Endodermal cell (in vitro differentiated cells): Measurements from ENCODE around the gene FAM168B. TPM values are rescaled to one million over a fixed set of nuclear protein-coding genes. Genes with fewer than 3 reads are reported as not detected.
"Not testable (repeated sequence)": the region's sequence is repeated elsewhere in the genome, so short reads cannot be mapped to it uniquely, and the experiment has no call there.

Source experiments
- DNase-seq: peaks from one replicate; pipeline ENCODE4 v3.0.0-alpha.2; 2017
- H3K27ac ChIP-seq: 2 replicates; pipeline ENCODE4 v1.5.1; 2013; ENCODE audit warnings: mild to moderate bottlenecking, low read depth, low read length, moderate library complexity
- H3K27me3 ChIP-seq: 2 replicates; pipeline ENCODE4 v1.6.1; 2013; ENCODE audit warnings: mild to moderate bottlenecking, low read length, moderate library complexity; ENCODE audit not compliant: insufficient read depth, control insufficient read depth, poor library complexity, severe bottlenecking
- H3K36me3 ChIP-seq: 2 replicates; pipeline ENCODE4 v1.7.0; 2013; ENCODE audit warnings: mild to moderate bottlenecking, low read length, moderate library complexity; ENCODE audit not compliant: control insufficient read depth, insufficient read depth
- H3K4me1 ChIP-seq: one replicate; pipeline ENCODE4 v1.7.0; 2013; ENCODE audit warnings: low read length; ENCODE audit not compliant: control insufficient read depth, insufficient read depth
- H3K4me3 ChIP-seq: 2 replicates; pipeline ENCODE4 v1.5.1; 2013; ENCODE audit warnings: mild to moderate bottlenecking, low read length, moderate library complexity
- H3K9ac ChIP-seq: 2 replicates; pipeline ENCODE4 v1.6.1; 2013; ENCODE audit warnings: mild to moderate bottlenecking, low read length, moderate library complexity; ENCODE audit not compliant: poor library complexity, severe bottlenecking; ENCODE audit errors: extremely low read depth
- H3K9me3 ChIP-seq: 2 replicates; pipeline ENCODE4 v1.6.1; 2013; ENCODE audit warnings: mild to moderate bottlenecking, low read length, moderate library complexity; ENCODE audit not compliant: control insufficient read depth
- H3K27ac Mint-ChIP-seq: 2 replicates; pipeline ENCODE4 v1.8.0; 2020; ENCODE audit warnings: mixed read lengths
- H3K27me3 Mint-ChIP-seq: 2 replicates; pipeline ENCODE4 v1.8.0; 2021; ENCODE audit warnings: mild to moderate bottlenecking, mixed read lengths; ENCODE audit not compliant: insufficient read depth
- H3K36me3 Mint-ChIP-seq: 2 replicates; pipeline ENCODE4 v1.8.0; 2020; ENCODE audit warnings: low read depth, mixed read lengths
- H3K4me1 Mint-ChIP-seq: 2 replicates; pipeline ENCODE4 v1.8.0; 2020; ENCODE audit warnings: mixed read lengths
- H3K4me3 Mint-ChIP-seq: 2 replicates; pipeline ENCODE4 v1.8.0; 2020; ENCODE audit warnings: mild to moderate bottlenecking, moderate library complexity, mixed read lengths
- H3K9me3 Mint-ChIP-seq: 2 replicates; pipeline ENCODE4 v1.8.0; 2020; ENCODE audit warnings: mild to moderate bottlenecking, mixed read lengths
- CTCF ChIP-seq: fragments of 200-600 bp; sonication (generic); conservative IDR thresholded peaks from 2 replicates; pipeline ENCODE4 v1.5.0; 2021; ENCODE audit warnings: antibody characterized with exemption, mild to moderate bottlenecking
- WGBS, 2 experiments: methylation state at CpG; one replicate each; pipeline versions ENCODE4 v1.1.5 to v1.1.7; 2013; ENCODE audit warnings: missing lambda C conversion rate in 2 of 2, mixed read lengths in 1 of 2; ENCODE audit not compliant: insufficient coverage in 1 of 2, insufficient read length in 1 of 2; 5-methylcytosine and 5-hydroxymethylcytosine counted together
- total RNA-seq, 2 donors: library from RNA; stranded (reverse); fragmentation: NEBNext Ultra II Directional in 1 of 2; extraction: Animal tissue kit (Norgen Biotek cat#: 25700) in 1 of 2; gene quantifications; 2 replicates in 1 of 2; 3 replicates in 1 of 2; pipeline ENCODE4 v1.2.1, GENCODE V29; 2021

FAM168B gene
- total RNA-seq, 2 donors from 2014 or later, result 77.5 to 77.6 TPM

GRCh38 chr2:131120815-131121317, 27.6 kb upstream of the FAM168B start:
- Mint-ChIP-seq H3K36me3 (peaks cover 52% of the 10 kb centered on the region), H3K4me3 (no peak overlapping the region), H3K27ac (peak overlapping the region; percentile 82), H3K4me1 (peaks cover 3% of the 10 kb centered on the region), H3K9me3 (no peaks in the 10 kb centered on the region), H3K27me3 (no peaks in the 10 kb centered on the region)
- WGBS, 2 experiments, result 96 to 100% methylated on average over 5 to 11 of the region's 12 CpGs
- Histone ChIP-seq H3K4me1 (no peaks in the 10 kb centered on the region), H3K9me3 (no peaks in the 10 kb centered on the region), H3K9ac (no peak overlapping the region), H3K27me3 (no peaks in the 10 kb centered on the region), H3K36me3 (peaks cover 52% of the 10 kb centered on the region), H3K27ac (no peak overlapping the region), H3K4me3 (no peak overlapping the region)
- no peak for TF ChIP-seq CTCF
- DNase-seq, result no peak

GRCh38 chr2:131115752-131116151, 22.5 kb upstream of the FAM168B start:
- Histone ChIP-seq H3K4me1 (no peaks in the 10 kb centered on the region), H3K9me3 (no peaks in the 10 kb centered on the region), H3K27ac (no peak overlapping the region), H3K9ac (no peak overlapping the region), H3K27me3 (no peaks in the 10 kb centered on the region), H3K4me3 (no peak overlapping the region), H3K36me3 (peaks cover 41% of the 10 kb centered on the region)
- H3K27me3 Mint-ChIP-seq, result no peaks in the 10 kb centered on the region
- peaks cover 39% of the 10 kb centered on the region for H3K36me3 Mint-ChIP-seq
- DNase-seq, result no peak
- H3K4me3 Mint-ChIP-seq, result no peak overlapping the region
- no peak for TF ChIP-seq CTCF
- H3K27ac Mint-ChIP-seq, result peak overlapping the region; percentile 5
- peaks cover 31% of the 10 kb centered on the region for H3K4me1 Mint-ChIP-seq
- H3K9me3 Mint-ChIP-seq, result peaks cover 5% of the 10 kb centered on the region

- H3K27me3 ChIP-seq, H3K4me3 ChIP-seq, H3K27ac Mint-ChIP-seq, H3K27me3 Mint-ChIP-seq, H3K9me3 ChIP-seq, H3K27ac ChIP-seq, H3K9me3 Mint-ChIP-seq, H3K4me3 Mint-ChIP-seq, DNase-seq, H3K9ac ChIP-seq, H3K4me1 ChIP-seq: not testable (repeated sequence)
- WGBS, 2 experiments, result 88 to 94% methylated on average over 3 of the region's 3 CpGs
- H3K36me3 ChIP-seq, result peaks cover 48% of the 10 kb centered on the region
- peaks cover 41% of the 10 kb centered on the region for H3K36me3 Mint-ChIP-seq
- H3K4me1 Mint-ChIP-seq, result peaks cover 31% of the 10 kb centered on the region
Measured at GRCh38 chr2:131114950-131115349, 21.7 kb upstream of the FAM168B start.
